ENCODE results near the gene MYLK. TPM values are rescaled to one million over a fixed set of nuclear protein-coding genes. Genes with fewer than 3 reads are reported as not detected.
A peak's percentile ranks its signal among the peaks of the same experiment; 100 is the strongest.

MYLK gene
- total RNA-seq, 1 donor from 2014 or later = 11.1 TPM

GRCh38 chr3:123628996-123629746, 255.0 kb downstream of the MYLK start:
- no peak for TF ChIP-seq CTCF (IDR thresholded peaks at IDR 0.05; ENCODE audit: borderline replicate concordance)
- DNase-seq = no peak
- Histone ChIP-seq H3K4me3 (no peak overlapping the region), H3K27me3 (ENCODE audit: low read depth) (no peaks in the 10 kb centered on the region), H3K36me3 (peaks cover 5% of the 10 kb centered on the region), H3K9me3 (replicated peaks) (no peaks in the 10 kb centered on the region), H3K4me1 (peaks cover 11% of the 10 kb centered on the region), H3K27ac (replicated peaks) (no peak overlapping the region)
- intact Hi-C loops (cut with micrococcal nuclease) = no loop called here

GRCh38 chr3:123627673-123628670, 256.2 kb downstream of the MYLK start:
- no peak overlapping the region for H3K27ac ChIP-seq (replicated peaks)
- H3K4me3 ChIP-seq = no peak overlapping the region
- TF ChIP-seq CTCF (IDR thresholded peaks at IDR 0.05; ENCODE audit: borderline replicate concordance) = no peak
- DNase-seq = peak; percentile 38
- H3K36me3 ChIP-seq = peaks cover 5% of the 10 kb centered on the region
- H3K9me3 ChIP-seq (replicated peaks) = no peaks in the 10 kb centered on the region
- H3K4me1 ChIP-seq = peaks cover 11% of the 10 kb centered on the region
- intact Hi-C loops (cut with micrococcal nuclease) = no loop called here
- H3K27me3 ChIP-seq (ENCODE audit: low read depth) = no peaks in the 10 kb centered on the region

DNA sequence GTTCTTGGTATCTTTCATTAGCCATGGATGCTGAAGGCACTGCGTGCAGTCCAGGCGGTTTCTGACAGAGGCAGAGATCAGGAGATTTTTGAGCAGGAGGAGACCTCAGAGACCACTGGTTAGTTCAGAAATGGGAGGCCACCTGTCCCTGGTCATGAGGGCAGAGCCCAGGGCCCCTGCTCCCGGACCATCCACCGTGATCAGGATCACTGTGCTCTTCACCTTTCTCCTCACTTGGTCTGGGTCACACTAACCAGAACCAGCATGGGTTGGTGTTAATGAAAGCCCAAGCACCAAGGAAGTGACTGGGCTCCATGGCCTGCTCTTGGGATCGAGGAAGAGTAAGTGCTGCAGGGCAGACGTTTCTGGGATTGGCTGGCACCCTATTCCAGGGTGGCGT, 257.3 kb downstream of the MYLK start:
- H3K4me3 ChIP-seq = no peak overlapping the region
- H3K27ac ChIP-seq (replicated peaks) = no peak overlapping the region
- peaks cover 5% of the 10 kb centered on the region for H3K36me3 ChIP-seq
- no peaks in the 10 kb centered on the region for H3K27me3 ChIP-seq (ENCODE audit: low read depth)
- DNase-seq = no peak
- peaks cover under 1% of the 10 kb centered on the region for H3K4me1 ChIP-seq
- intact Hi-C loops (cut with micrococcal nuclease) = no loop called here
- H3K9me3 ChIP-seq (replicated peaks) = no peaks in the 10 kb centered on the region
- TF ChIP-seq CTCF (IDR thresholded peaks at IDR 0.05; ENCODE audit: borderline replicate concordance) = no peak

DNA sequence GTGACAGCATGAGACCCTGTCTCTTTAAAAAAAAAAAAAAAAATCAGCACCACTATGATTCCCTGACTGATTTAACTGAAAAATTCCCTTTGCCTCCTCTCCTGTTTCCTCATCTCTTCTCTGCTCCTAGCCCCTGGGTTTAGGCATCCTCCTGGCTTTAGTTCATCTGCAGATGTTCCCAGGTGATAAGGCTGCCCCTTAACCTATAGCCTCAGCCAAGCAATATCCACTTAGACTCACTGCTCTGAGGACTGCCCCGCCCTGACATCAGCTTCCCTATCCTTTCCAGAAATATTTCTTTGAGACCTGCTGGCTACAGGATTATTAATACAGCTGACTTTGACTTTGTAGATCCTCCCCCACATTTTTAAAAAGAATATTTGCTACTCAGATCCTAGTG, 259.8 kb downstream of the MYLK start:
- H3K27ac ChIP-seq (replicated peaks) = no peak overlapping the region
- H3K27me3 ChIP-seq (ENCODE audit: low read depth) = no peaks in the 10 kb centered on the region
- DNase-seq = no peak
- no peak overlapping the region for H3K4me3 ChIP-seq
- intact Hi-C loops (cut with micrococcal nuclease) = no loop called here
- H3K36me3 ChIP-seq = peaks cover 5% of the 10 kb centered on the region
- TF ChIP-seq CTCF (IDR thresholded peaks at IDR 0.05; ENCODE audit: borderline replicate concordance) = no peak
- no peaks in the 10 kb centered on the region for H3K9me3 ChIP-seq (replicated peaks)
- peaks cover 3% of the 10 kb centered on the region for H3K4me1 ChIP-seq

- Histone ChIP-seq H3K36me3 (peaks cover 5% of the 10 kb centered on the region), H3K9me3 (replicated peaks) (no peaks in the 10 kb centered on the region), H3K27me3 (ENCODE audit: low read depth) (no peaks in the 10 kb centered on the region), H3K4me1 (peaks cover 12% of the 10 kb centered on the region), H3K4me3 (no peak overlapping the region), H3K27ac (replicated peaks) (no peak overlapping the region)
- no peak for DNase-seq
- no peak for TF ChIP-seq CTCF (IDR thresholded peaks at IDR 0.05; ENCODE audit: borderline replicate concordance)
- intact Hi-C loops (cut with micrococcal nuclease) = no loop called here
Observed at GRCh38 chr3:123623346-123623880, 260.7 kb downstream of the MYLK start.

Measured in left ventricle myocardium inferior (tissue), 1 donor.